Esophagus squamous epithelium (tissue), 5 donors: ENCODE measurements around the gene PWWP2A. TPM values are rescaled to one million over a fixed set of nuclear protein-coding genes. Genes with fewer than 3 reads are reported as not detected.

Experiments
- DNase-seq: peaks from one replicate; lab custom pipeline; 2025; lab: John Stamatoyannopoulos, UW
- H3K27ac ChIP-seq, 4 donors: fragments of 200-600 bp; sonication (generic); one replicate each; pipeline ENCODE4 v1.5.1; 2016 to 2019; ENCODE audit warnings: mild to moderate bottlenecking in 1 of 4
- H3K27me3 ChIP-seq, 4 donors: fragments of 200-600 bp; sonication (generic); 1 replicate in 3 of 4; 2 replicates in 1 of 4; pipeline versions ENCODE4 v1.5.1 to v1.6.0; 2017 to 2021; ENCODE audit warnings: antibody characterized with exemption in 1 of 4
- H3K36me3 ChIP-seq, 3 donors: fragments of 200-600 bp; sonication (generic); one replicate each; pipeline ENCODE4 v1.5.1; 2016 to 2019
- H3K4me1 ChIP-seq, 3 donors: fragments of 200-600 bp; sonication (generic); one replicate each; pipeline ENCODE4 v1.5.1; 2017 to 2019
- H3K4me3 ChIP-seq, 4 donors: fragments of 200-600 bp; sonication (generic); 1 replicate in 3 of 4; 2 replicates in 1 of 4; pipeline ENCODE4 v1.5.1; 2016 to 2019; ENCODE audit warnings: mild to moderate bottlenecking in 2 of 4, moderate library complexity in 1 of 4
- H3K9me3 ChIP-seq, 3 donors: fragments of 200-600 bp; sonication (generic); one replicate each; pipeline ENCODE4 v1.5.1; 2016 to 2019
- CTCF ChIP-seq, 6 experiments: fragments of 450-650 bp in 4 of 6; fragments of 200-600 bp in 2 of 6; sonication (generic) in 2 of 6; IDR thresholded peaks; one replicate each; pipeline ENCODE4 v1.5.1; 2016 to 2019; ENCODE audit warnings: antibody characterized with exemption in 6 of 6, mild to moderate bottlenecking in 4 of 6, moderate library complexity in 4 of 6
- POLR2A ChIP-seq, 4 donors: fragments of 450-650 bp; IDR thresholded peaks; one replicate each; pipeline ENCODE4 v1.6.1; 2017; ENCODE audit warnings: antibody characterized with exemption in 4 of 4, mild to moderate bottlenecking in 4 of 4, moderate library complexity in 3 of 4
- WGBS, 2 donors: methylation state at CpG; one replicate each; pipeline ENCODE4 v1.1.5; 2018; 5-methylcytosine and 5-hydroxymethylcytosine counted together
- intact Hi-C: fragments of 100-400 bp; cut with DNase I; formaldehyde crosslinking; loops from one replicate; pipeline ENCODE4 v1.15.0; 2022
- total RNA-seq, 4 donors: library from RNA; depleted of rRNA; stranded (reverse); fragments of >200 nt; gene quantifications; one replicate each; pipeline ENCODE4 v1.1.0, GENCODE V29; 2016
- donor health status: DM: yes; HTN: yes; CAD: no.

The PWWP2A gene
- total RNA-seq, 4 donors from 2014 or later: 15.3 to 20.8 (median 17.1) TPM

- no peak for TF ChIP-seq POLR2A (IDR thresholded peaks at IDR 0.05)
- no peak for TF ChIP-seq CTCF (IDR thresholded peaks at IDR 0.05)
These were observed 65.2 kb downstream of the PWWP2A start for GRCh38 chr5:160054047-160054446.

DNA sequence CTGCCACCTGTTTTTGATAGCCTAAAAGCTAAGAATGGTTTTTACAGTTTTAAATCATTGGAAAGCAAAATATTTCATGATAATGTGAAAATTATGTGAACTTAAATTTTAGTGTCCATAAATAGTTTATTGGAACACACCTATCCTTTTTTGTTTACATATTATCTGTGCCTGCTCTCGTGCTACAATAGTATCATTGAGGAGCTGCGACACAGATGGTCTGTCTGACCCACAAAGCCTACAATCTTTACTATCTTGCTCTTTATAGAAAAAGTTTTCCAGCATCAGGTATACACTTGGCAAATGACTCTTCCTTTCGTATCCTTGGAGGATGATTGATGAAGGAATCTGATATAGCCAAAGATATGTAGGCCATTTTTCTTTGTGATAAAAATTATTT, 70.2 kb downstream of the PWWP2A start:
- Histone ChIP-seq H3K36me3 (peaks cover 0 to 96% (median 6%) of the 10 kb centered on the region in 3 donors), H3K4me1 (no peaks in the 10 kb centered on the region), H3K27me3 (no peaks in the 10 kb centered on the region), H3K4me3 (no peak overlapping the region), H3K9me3 (no peaks in the 10 kb centered on the region), H3K27ac (no peak overlapping the region)
- no peak for TF ChIP-seq POLR2A (IDR thresholded peaks at IDR 0.05)
- TF ChIP-seq CTCF (IDR thresholded peaks at IDR 0.05): no peak
- WGBS, 2 donors: 59 to 77% methylated on average over 3 of the region's 3 CpGs
- no peak for DNase-seq
- intact Hi-C loops: no loop called here

More at GRCh38 chr5:160054047-160054446, 65.2 kb downstream of the PWWP2A start:
- Histone ChIP-seq H3K4me1 (no peaks in the 10 kb centered on the region), H3K4me3 (no peak overlapping the region), H3K9me3 (no peaks in the 10 kb centered on the region), H3K36me3 (peaks cover 0 to 99% (median 13%) of the 10 kb centered on the region in 3 donors), H3K27ac (no peak overlapping the region), H3K27me3 (no peaks in the 10 kb centered on the region)
- 89 to 100% methylated on average over 1 of the region's 1 CpG for WGBS, 2 donors
- intact Hi-C loops: no loop called here
- no peak for DNase-seq

GRCh38 chr5:160048131-160048530, 71.1 kb downstream of the PWWP2A start:
- intact Hi-C loops: no loop called here
- no peak for DNase-seq
- Histone ChIP-seq H3K36me3 (peaks cover 0 to 96% (median 5%) of the 10 kb centered on the region in 3 donors), H3K4me1 (no peaks in the 10 kb centered on the region), H3K27me3 (no peaks in the 10 kb centered on the region), H3K27ac (no peak overlapping the region), H3K9me3 (no peaks in the 10 kb centered on the region), H3K4me3 (no peak overlapping the region)
- WGBS, 2 donors: 90 to 96% methylated on average over 9 of the region's 9 CpGs
- TF ChIP-seq CTCF (IDR thresholded peaks at IDR 0.05): no peak
- no peak for TF ChIP-seq POLR2A (IDR thresholded peaks at IDR 0.05)

DNA sequence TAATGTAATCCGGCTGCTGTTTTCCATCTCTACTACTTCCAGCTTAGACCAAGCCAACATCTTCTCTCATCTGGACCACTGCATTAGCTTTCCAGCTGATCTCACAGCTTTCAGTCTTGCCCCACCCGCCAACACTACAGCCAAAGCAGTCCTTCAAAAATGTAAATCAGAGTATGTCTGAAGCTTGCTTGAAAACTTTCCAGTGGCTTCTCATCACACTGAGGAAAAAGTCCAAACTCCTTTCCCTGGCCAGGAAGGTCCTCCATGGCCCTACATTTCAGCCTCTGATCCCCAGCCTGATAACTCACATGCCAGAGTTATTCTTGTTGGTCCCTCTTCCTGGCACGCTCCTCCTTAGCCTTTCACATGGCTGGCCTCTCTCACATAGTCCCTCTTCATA, 71.8 kb downstream of the PWWP2A start:
- WGBS, 2 donors: 80 to 84% methylated on average over 2 to 3 of the region's 3 CpGs
- DNase-seq: no peak
- no peaks in the 10 kb centered on the region for H3K9me3 ChIP-seq
- H3K4me1 ChIP-seq: no peaks in the 10 kb centered on the region
- H3K4me3 ChIP-seq: no peak overlapping the region
- H3K27me3 ChIP-seq: no peaks in the 10 kb centered on the region
- TF ChIP-seq CTCF (IDR thresholded peaks at IDR 0.05) (no peak), POLR2A (IDR thresholded peaks at IDR 0.05) (no peak)
- H3K27ac ChIP-seq: no peak overlapping the region
- H3K36me3 ChIP-seq: peaks cover 0 to 96% (median 3%) of the 10 kb centered on the region in 3 donors
- intact Hi-C loops: no loop called here

- Histone ChIP-seq H3K4me3 (no peak overlapping the region), H3K27me3 (no peaks in the 10 kb centered on the region), H3K9me3 (no peaks in the 10 kb centered on the region), H3K27ac (no peak overlapping the region), H3K36me3 (peaks cover 0 to 96% (median 3%) of the 10 kb centered on the region in 3 donors), H3K4me1 (no peaks in the 10 kb centered on the region)
- intact Hi-C loops: no loop called here
- TF ChIP-seq POLR2A (IDR thresholded peaks at IDR 0.05): no peak
- TF ChIP-seq CTCF (IDR thresholded peaks at IDR 0.05): no peak
- DNase-seq: no peak
- 85 to 89% methylated on average over 3 of the region's 3 CpGs for WGBS, 2 donors
These were observed 74.3 kb downstream of the PWWP2A start for GRCh38 chr5:160044967-160045366.
